ENCODE results near the gene TFCP2. TPM values are rescaled to one million over a fixed set of nuclear protein-coding genes. Genes with fewer than 3 reads are reported as not detected.

TFCP2 gene
- total RNA-seq: 8.7 and 8.9 TPM in 2 replicates

GRCh38 chr12:51172515-51173431 lies at the start of gene TFCP2:
TFCP2 (minus strand) TSS chr12:51173135; CDS start chr12:51172422, 713 bp downstream.

GRCh38 chr12:51217968-51218606 lies 45.2 kb upstream of the TFCP2 start, which contains the start of gene POU6F1:
POU6F1 (minus strand) TSS chr12:51218062; CDS start chr12:51206836, 11,226 bp downstream.

GRCh38 chr12:51083126-51083833 lies 89.7 kb downstream of the TFCP2 start, which contains the start of gene CSRNP2:
CSRNP2 (minus strand) TSS chr12:51083596; CDS start chr12:51076561, 7,035 bp downstream.

GRCh38 chr12:51047655-51048540 lies 125.0 kb downstream of the TFCP2 start, which contains the start of gene LETMD1:
LETMD1 (plus strand) TSS chr12:51048327; CDS start chr12:51048357, 30 bp downstream.

Other genes starting within 250 kb of the TFCP2 start
- not detected in 2 replicates for gene HIGD1C, start 220.6 kb downstream of the TFCP2 start, total RNA-seq
- 21.9 and 25.5 TPM in 2 replicates for gene SLC11A2, start 146.8 kb downstream of the TFCP2 start, total RNA-seq
- gene LETMD1, start 124.8 kb downstream of the TFCP2 start, total RNA-seq: 33.3 and 46.8 TPM in 2 replicates
- 14.9 and 19.0 TPM in 2 replicates for gene CSRNP2, start 89.5 kb downstream of the TFCP2 start, total RNA-seq
- 0.57 and 1.2 TPM in 2 replicates for gene POU6F1, start 44.9 kb upstream of the TFCP2 start, total RNA-seq
- 157 and 166 TPM in 2 replicates for gene DAZAP2, start 65.7 kb upstream of the TFCP2 start, total RNA-seq
- gene SMAGP, start 97.3 kb upstream of the TFCP2 start, total RNA-seq: 21.9 and 23.0 TPM in 2 replicates
- not detected in 2 replicates for gene BIN2, start 151.0 kb upstream of the TFCP2 start, total RNA-seq
- not detected in 2 replicates for gene CELA1, start 173.5 kb upstream of the TFCP2 start, total RNA-seq
- gene GALNT6, start 218.3 kb upstream of the TFCP2 start, total RNA-seq: 47.2 and 72.2 TPM in 2 replicates

All from hair follicular keratinocyte (primary cell).